K562 (cell line): ENCODE results near the gene PLA2G4D. TPM values are rescaled to one million over a fixed set of nuclear protein-coding genes. Genes with fewer than 3 reads are reported as not detected.

Experiments
- ATAC-seq: fragments of 200-7000 bp; cut with Tn5 transposase; 3 replicates; pipeline ENCODE4 v1.9.1; 2020; ENCODE audit warnings: moderate library complexity
- BruUV-seq: library from RNA; stranded (reverse); fragments of 400-500 nt; replicated peaks from 2 replicates; lab custom pipeline; 2021; lab: Mats Ljungman, UMichigan
- CTCF ChIA-PET: fragments of 300-600 bp; formaldehyde crosslinking; extraction: SDS; loops from one replicate; lab custom pipeline; 2021; ENCODE audit warnings: low intra/inter-chr PET ratio; lab: Yijun Ruan, JAX
- POLR2A ChIA-PET: fragments of 300-600, 350-650 bp; sonication (Branson Sonifier 250); formaldehyde crosslinking; extraction: SDS; loops from one replicate; lab custom pipeline; 2021; ENCODE audit warnings: antibody characterized with exemption, inconsistent platforms; lab: Yijun Ruan, JAX
- DNase-seq, 4 experiments: peaks; one replicate each; pipeline versions ENCODE4 v3.0.0 to v3.0.0-alpha.2; 2011 to 2018; ENCODE audit warnings: low spot score in 3 of 4, mixed read lengths in 3 of 4; ENCODE audit errors: extremely low read depth in 1 of 4
- FAIRE-seq: peaks from 2 replicates; lab custom pipeline; 2011; peaks lifted over from hg19 to GRCh38; lab: Jason Lieb, UNC
- H2AFZ ChIP-seq: 2 replicates; pipeline ENCODE4 v1.6.0; 2011; ENCODE audit warnings: low read depth, low read length, control low read depth, inconsistent platforms
- H3K27ac ChIP-seq: fragments of 200-600 bp; 3 replicates; pipeline ENCODE4 v1.8.0; 2011; ENCODE audit warnings: low read depth, mild to moderate bottlenecking, control low read depth, inconsistent platforms, low read length, moderate library complexity, mixed read lengths; ENCODE audit errors: extremely low read depth
- H3K27me3 ChIP-seq, 2 experiments: fragments of 300-600 bp in 1 of 2; 2 replicates in 1 of 2; 3 replicates in 1 of 2; pipeline versions ENCODE4 v1.6.0 to v1.8.0; 2011; ENCODE audit warnings: inconsistent platforms in 2 of 2, low read length in 2 of 2, mild to moderate bottlenecking in 1 of 2, mixed read lengths in 1 of 2, moderate library complexity in 1 of 2; ENCODE audit not compliant: control insufficient read depth in 2 of 2, insufficient read depth in 2 of 2
- H3K36me3 ChIP-seq: fragments of 300-600 bp; 3 replicates; pipeline ENCODE4 v1.8.0; 2011; ENCODE audit warnings: mild to moderate bottlenecking, low read length, inconsistent platforms; ENCODE audit not compliant: control insufficient read depth, insufficient read depth
- H3K4me1 ChIP-seq, 2 experiments: fragments of 200-600 bp in 1 of 2; replicated peaks in 1 of 2; 2 replicates in 1 of 2; 3 replicates in 1 of 2; pipeline versions ENCODE4 v1.5.1 to v1.8.0; 2011; ENCODE audit warnings: inconsistent platforms in 2 of 2, low read length in 2 of 2, mild to moderate bottlenecking in 1 of 2, mixed read lengths in 1 of 2, moderate library complexity in 1 of 2; ENCODE audit not compliant: control insufficient read depth in 2 of 2, insufficient read depth in 2 of 2
- H3K4me2 ChIP-seq: 2 replicates; pipeline ENCODE4 v1.6.1; 2011; ENCODE audit warnings: low read length, control low read depth, inconsistent platforms, mixed read lengths; ENCODE audit not compliant: insufficient read depth
- H3K4me3 ChIP-seq: fragments of 200-600 bp; sonication (generic), shearing (Covaris generic); 2 replicates; pipeline ENCODE4 v1.5.1; 2016; ENCODE audit warnings: control low read depth, inconsistent platforms
- H3K79me2 ChIP-seq: fragments of 200-600 bp; 3 replicates; pipeline ENCODE4 v1.8.0; 2011; ENCODE audit warnings: low read length, inconsistent platforms; ENCODE audit not compliant: control insufficient read depth, insufficient read depth
- H3K9ac ChIP-seq, 2 experiments: 2 replicates each; pipeline versions ENCODE4 v1.6.0 to v1.6.1; 2011; ENCODE audit warnings: low read depth in 2 of 2, low read length in 2 of 2, control low read depth in 1 of 2, inconsistent platforms in 1 of 2, mild to moderate bottlenecking in 1 of 2, mixed read lengths in 1 of 2; ENCODE audit not compliant: insufficient read depth in 1 of 2
- H3K9me1 ChIP-seq: one replicate; pipeline ENCODE4 v1.6.0; 2011; ENCODE audit warnings: inconsistent platforms, mild to moderate bottlenecking, low read length, moderate library complexity; ENCODE audit not compliant: control insufficient read depth, insufficient read depth
- H3K9me3 ChIP-seq: replicated peaks from 2 replicates; pipeline ENCODE4 v1.5.1; 2011; ENCODE audit warnings: low read depth, low read length, inconsistent platforms; ENCODE audit not compliant: control insufficient read depth, insufficient read depth
- H4K20me1 ChIP-seq: replicated peaks from 2 replicates; pipeline ENCODE4 v1.6.1; 2011; ENCODE audit warnings: low read length, inconsistent platforms, mixed read lengths; ENCODE audit not compliant: control insufficient read depth, insufficient read depth
- POLR3A ChIP-seq: IDR thresholded peaks from 2 replicates; pipeline ENCODE4 v1.6.1; 2011; ENCODE audit warnings: borderline replicate concordance, mild to moderate bottlenecking, moderate library complexity; ENCODE audit not compliant: insufficient read length, insufficient read depth; ENCODE audit errors: extremely low read depth
- ZNF766 ChIP-seq: fragments of 200-800 bp; sonication (Bioruptor generic); conservative IDR thresholded peaks from 2 replicates; pipeline ENCODE4 v1.6.1; 2016; ENCODE audit warnings: missing genetic modification characterization, missing compliant biosample characterization
- WGBS: fragments of 100-300 bp; shearing (Covaris generic); methylation state at CpG from one replicate; pipeline ENCODE4 v1.1.6; 2016; ENCODE audit warnings: low coverage, mixed read lengths; ENCODE audit not compliant: insufficient coverage; ENCODE audit errors: missing lambda C conversion rate; 5-methylcytosine and 5-hydroxymethylcytosine counted together
- in situ Hi-C: fragments of 300-500 bp; cut with MboI; formaldehyde crosslinking; loops from 4 replicates; pipeline ENCODE4 v1.15.0; 2018; ENCODE audit warnings: inconsistent platforms, mixed read lengths
- intact Hi-C: fragments of 100-400 bp; cut with micrococcal nuclease; formaldehyde crosslinking; loops from 2 replicates; pipeline ENCODE4 v1.14.2; 2022
- polyA plus RNA-seq, 8 experiments: library from polyadenylated mRNA; depleted of rRNA in 4 of 8; stranded (reverse) in 5 of 8; unstranded in 3 of 8; fragments of >200 nt; fragmentation: Nextera tagmentation in 2 of 8; fragmentation: Illumina TruSeq in 1 of 8; extraction: Ambion mirVana in 2 of 8; extraction: Trizol in 1 of 8; gene quantifications; 2 replicates each; pipeline versions ENCODE4 v1.2.1 to v1.2.3, GENCODE V29; 2011 to 2014; ENCODE audit warnings: inconsistent platforms in 1 of 8, missing spikeins in 1 of 8
- total RNA-seq, 7 experiments: library from RNA; depleted of rRNA in 6 of 7; stranded (reverse); fragments of >200 nt in 6 of 7; fragmentation: Illumina TruSeq in 2 of 7; extraction: Trizol in 2 of 7; gene quantifications; 2 replicates each; pipeline versions ENCODE4 v1.2.1 to v1.2.3, GENCODE V29; 2011 to 2021; ENCODE audit warnings: low replicate concordance in 1 of 7
- TF ChIP-seq, protein P1 (sequence below): fragments of 450-650 bp; formaldehyde crosslinking; IDR thresholded peaks from 2 replicates; pipeline ENCODE4 v1.4.0; 2020; ENCODE audit warnings: mild to moderate bottlenecking, moderate library complexity

The PLA2G4D gene
- total and polyA plus RNA-seq, 9 of the 15 experiments (the other 6 are each of a cell fraction or from before 2014, with no cell fraction given), result 0.04 TPM; not detected in 8

- FAIRE-seq (no peak), DNase-seq (no peak), ATAC-seq (no peak)
- H4K20me1 ChIP-seq, result no peaks in the 10 kb centered on the region
- no peak overlapping the region for H3K4me2 ChIP-seq
- no peaks in the 10 kb centered on the region for H3K9me1 ChIP-seq
- intact Hi-C loops, result no loop called here
- ChIA-PET CTCF (interaction anchor here (0.6 kb wide), 1 partner anchor 55 kb away, joined by 4 read pairs; no protein-coding TSS in a partner anchor), POLR2A (no interaction called here)
- H3K27ac ChIP-seq, result no peak overlapping the region
- H3K9me3 ChIP-seq, result no peaks in the 10 kb centered on the region
- H3K4me1 ChIP-seq, result peaks cover 5 to 8% of the 10 kb centered on the region in 2 experiments; a peak in 3 of 5 replicates
- H3K9ac ChIP-seq, result no peak overlapping the region
- no peaks in the 10 kb centered on the region for H3K36me3 ChIP-seq
- H3K4me3 ChIP-seq, result no peak overlapping the region
- in situ Hi-C loops, result loop anchor here (10.0 kb wide), 1 partner anchor 244 kb away; no protein-coding TSS in a partner anchor
- no peak overlapping the region for H2AFZ ChIP-seq
- no peaks in the 10 kb centered on the region for H3K79me2 ChIP-seq
- BruUV-seq, result no TSS peak
- peak; percentile 83 for TF ChIP-seq ZNF766
- TF ChIP-seq, protein P1, sequence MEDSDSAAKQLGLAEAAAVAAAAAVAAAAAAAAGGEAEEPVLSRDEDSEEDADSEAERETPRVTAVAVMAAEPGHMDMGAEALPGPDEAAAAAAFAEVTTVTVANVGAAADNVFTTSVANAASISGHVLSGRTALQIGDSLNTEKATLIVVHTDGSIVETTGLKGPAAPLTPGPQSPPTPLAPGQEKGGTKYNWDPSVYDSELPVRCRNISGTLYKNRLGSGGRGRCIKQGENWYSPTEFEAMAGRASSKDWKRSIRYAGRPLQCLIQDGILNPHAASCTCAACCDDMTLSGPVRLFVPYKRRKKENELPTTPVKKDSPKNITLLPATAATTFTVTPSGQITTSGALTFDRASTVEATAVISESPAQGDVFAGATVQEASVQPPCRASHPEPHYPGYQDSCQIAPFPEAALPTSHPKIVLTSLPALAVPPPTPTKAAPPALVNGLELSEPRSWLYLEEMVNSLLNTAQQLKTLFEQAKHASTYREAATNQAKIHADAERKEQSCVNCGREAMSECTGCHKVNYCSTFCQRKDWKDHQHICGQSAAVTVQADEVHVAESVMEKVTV, result no peak
- no peak for TF ChIP-seq POLR3A
- peaks cover 17 to 56% of the 10 kb centered on the region in 2 experiments; a peak in 4 of 5 replicates for H3K27me3 ChIP-seq
- 2% methylated on average over 8 of the region's 8 CpGs for WGBS
Measured at GRCh38 chr15:42140383-42141070, 46.2 kb upstream of the PLA2G4D start.
